ENCODE measurements around the gene TEN1.
"Not testable (repeated sequence)": the region's sequence is repeated elsewhere in the genome, so short reads cannot be mapped to it uniquely, and the experiment has no call there.

Gene TEN1

GRCh38 chr17:76032073-76032779 is 53.2 kb downstream of the TEN1 start:
- DNase-seq, result peak; percentile 5

GRCh38 chr17:76032780-76033108 is 53.7 kb downstream of the TEN1 start:
- no peak for DNase-seq

GRCh38 chr17:76033139-76033538 is 54.1 kb downstream of the TEN1 start:
- no peak for DNase-seq

- DNase-seq, result no peak
Measured at GRCh38 chr17:76034428-76035350, 55.6 kb downstream of the TEN1 start.

- DNase-seq, result no peak
Measured at GRCh38 chr17:76036497-76037261, 57.6 kb downstream of the TEN1 start.

- no peak for DNase-seq
Measured at GRCh38 chr17:76038050-76038449, 59.0 kb downstream of the TEN1 start.

- no peak for DNase-seq
Measured at GRCh38 chr17:76039121-76039520, 60.1 kb downstream of the TEN1 start.

- DNase-seq, result no peak
Measured at GRCh38 chr17:76040376-76040775, 61.3 kb downstream of the TEN1 start.

- not testable (repeated sequence) for DNase-seq
Measured at GRCh38 chr17:76042868-76043267, 63.8 kb downstream of the TEN1 start.

GRCh38 chr17:76044475-76045007 is 65.5 kb downstream of the TEN1 start:
- DNase-seq, result not testable (repeated sequence)

GRCh38 chr17:76046064-76046463 is 67.0 kb downstream of the TEN1 start:
- no peak for DNase-seq

GRCh38 chr17:76048025-76048605 is 69.1 kb downstream of the TEN1 start:
- DNase-seq, result no peak

- DNase-seq, result no peak
Measured at GRCh38 chr17:76048711-76049110, 69.7 kb downstream of the TEN1 start.

GRCh38 chr17:76049239-76049638 is 70.2 kb downstream of the TEN1 start:
- no peak for DNase-seq

- DNase-seq, result no peak
Measured at GRCh38 chr17:76049836-76050537, 70.9 kb downstream of the TEN1 start.
